ENCODE data around the gene TMEM190. TPM values are rescaled to one million over a fixed set of nuclear protein-coding genes. Genes with fewer than 3 reads are reported as not detected.
"Not testable (repeated sequence)": the region's sequence is repeated elsewhere in the genome, so short reads cannot be mapped to it uniquely, and the experiment has no call there.

Gene TMEM190
- total and polyA plus RNA-seq, 2 experiments from 2014 or later, result 6.6 TPM; not detected in 1

DNA sequence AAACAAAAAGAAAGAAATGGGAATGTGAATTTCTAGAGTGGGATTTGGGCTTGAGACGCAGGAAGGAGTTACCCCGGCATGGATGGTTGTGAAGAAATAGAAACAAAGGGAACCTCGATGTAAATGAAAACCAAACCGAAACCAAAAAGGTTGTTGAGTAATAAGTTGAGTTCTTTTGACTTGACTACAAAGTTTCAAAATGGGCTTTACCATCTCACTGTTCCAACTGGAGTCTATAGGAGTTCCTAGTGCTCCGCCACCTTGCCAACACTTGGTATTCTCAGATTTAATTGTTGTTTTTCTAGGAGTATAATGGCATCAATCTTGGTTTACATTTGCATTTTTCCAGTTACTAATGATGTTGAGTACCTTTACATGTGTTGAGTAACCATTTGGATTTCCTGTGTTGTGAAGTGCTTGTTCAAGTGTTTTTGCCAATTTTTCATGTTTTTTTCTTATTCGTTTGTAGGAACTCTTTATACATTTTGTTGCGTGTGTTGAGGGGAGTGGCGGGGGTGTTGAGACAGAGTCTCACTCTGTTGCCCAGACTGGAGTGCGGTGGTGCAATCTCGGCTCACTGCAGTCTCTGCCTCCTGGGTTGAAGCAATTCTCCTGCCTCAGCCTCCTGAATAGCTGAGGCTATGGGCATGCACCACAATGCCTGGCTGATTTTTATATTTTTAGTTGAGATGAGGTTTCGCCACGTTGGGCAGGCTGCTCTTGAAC, 21.7 kb downstream of the TMEM190 start:
- TF ChIP-seq, protein P1, sequence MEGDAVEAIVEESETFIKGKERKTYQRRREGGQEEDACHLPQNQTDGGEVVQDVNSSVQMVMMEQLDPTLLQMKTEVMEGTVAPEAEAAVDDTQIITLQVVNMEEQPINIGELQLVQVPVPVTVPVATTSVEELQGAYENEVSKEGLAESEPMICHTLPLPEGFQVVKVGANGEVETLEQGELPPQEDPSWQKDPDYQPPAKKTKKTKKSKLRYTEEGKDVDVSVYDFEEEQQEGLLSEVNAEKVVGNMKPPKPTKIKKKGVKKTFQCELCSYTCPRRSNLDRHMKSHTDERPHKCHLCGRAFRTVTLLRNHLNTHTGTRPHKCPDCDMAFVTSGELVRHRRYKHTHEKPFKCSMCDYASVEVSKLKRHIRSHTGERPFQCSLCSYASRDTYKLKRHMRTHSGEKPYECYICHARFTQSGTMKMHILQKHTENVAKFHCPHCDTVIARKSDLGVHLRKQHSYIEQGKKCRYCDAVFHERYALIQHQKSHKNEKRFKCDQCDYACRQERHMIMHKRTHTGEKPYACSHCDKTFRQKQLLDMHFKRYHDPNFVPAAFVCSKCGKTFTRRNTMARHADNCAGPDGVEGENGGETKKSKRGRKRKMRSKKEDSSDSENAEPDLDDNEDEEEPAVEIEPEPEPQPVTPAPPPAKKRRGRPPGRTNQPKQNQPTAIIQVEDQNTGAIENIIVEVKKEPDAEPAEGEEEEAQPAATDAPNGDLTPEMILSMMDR (IDR thresholded peaks at IDR 0.05; ENCODE audit: poor library complexity), result no peak
- TF ChIP-seq EZH2 (IDR thresholded peaks at IDR 0.05; ENCODE audit: borderline replicate concordance) (no peak), EZH2phosphoT487 (IDR thresholded peaks at IDR 0.05; ENCODE audit: low read depth, severe bottlenecking, unreplicated experiment) (no peak)
- no peak for DNase-seq (ENCODE audit: low spot score)
- Histone ChIP-seq H4K20me1 (ENCODE audit: insufficient read depth, poor library complexity, severe bottlenecking) (no peaks in the 10 kb centered on the region), H3K4me2 (no peak overlapping the region), H3K79me2 (peaks cover 4% of the 10 kb centered on the region), H3K4me1 (ENCODE audit: insufficient read depth) (no peaks in the 10 kb centered on the region), H3K27ac (no peak overlapping the region), H3K36me3 (replicated peaks; ENCODE audit: insufficient read depth, low read depth) (no peaks in the 10 kb centered on the region), H3K9me2 (replicated peaks; ENCODE audit: insufficient read depth) (no peaks in the 10 kb centered on the region), H2AFZ (no peak overlapping the region), H3K27me3 (no peaks in the 10 kb centered on the region), H3K4me3 (no peak overlapping the region), H3K9me3 (ENCODE audit: low read depth) (no peaks in the 10 kb centered on the region)
- 98% methylated on average over 12 of the region's 12 CpGs for WGBS (ENCODE audit: low lambda C conversion rate, missing lambda C conversion rate)

DNA sequence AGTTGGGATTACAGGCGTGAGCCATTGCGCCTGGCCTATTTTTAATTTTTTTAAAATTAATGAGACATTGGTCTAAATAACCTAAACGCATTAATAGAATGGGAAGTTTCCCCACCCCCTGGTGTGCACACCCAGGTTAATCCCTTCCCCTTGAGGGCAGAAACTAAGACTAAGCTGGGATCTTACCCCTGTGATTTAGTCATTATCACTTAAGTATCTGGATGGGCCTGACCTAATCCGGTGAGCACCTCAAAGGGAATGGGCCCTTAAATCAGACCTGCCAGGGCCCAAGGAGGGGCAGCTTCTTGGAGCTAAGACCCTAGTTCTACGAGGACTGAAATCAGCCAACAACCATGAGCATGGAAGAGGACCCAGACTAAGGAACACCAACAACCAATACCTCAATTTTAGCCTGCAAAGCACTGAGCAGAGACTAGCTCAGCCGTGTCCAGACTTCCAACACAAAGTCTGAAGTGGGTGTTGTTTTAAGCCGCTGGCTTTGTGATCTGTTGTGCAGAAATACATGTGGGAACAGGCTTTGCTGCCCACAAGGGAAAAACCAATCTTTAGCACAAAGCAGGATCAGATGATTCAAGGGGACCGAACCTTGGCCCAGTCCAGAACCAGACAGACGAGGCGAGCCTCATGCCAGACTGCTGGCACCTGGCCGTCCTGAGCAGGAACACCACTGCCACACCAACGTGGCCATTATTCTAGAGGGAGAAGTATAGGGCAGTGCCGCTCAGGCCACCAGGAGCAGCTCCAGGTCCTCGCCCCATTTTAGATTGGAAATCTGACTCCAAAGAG, 23.9 kb downstream of the TMEM190 start:
- Histone ChIP-seq H4K20me1 (ENCODE audit: insufficient read depth, poor library complexity, severe bottlenecking) (no peaks in the 10 kb centered on the region), H3K36me3 (replicated peaks; ENCODE audit: insufficient read depth, low read depth) (no peaks in the 10 kb centered on the region), H3K9me2 (replicated peaks; ENCODE audit: insufficient read depth) (no peaks in the 10 kb centered on the region)

DNA sequence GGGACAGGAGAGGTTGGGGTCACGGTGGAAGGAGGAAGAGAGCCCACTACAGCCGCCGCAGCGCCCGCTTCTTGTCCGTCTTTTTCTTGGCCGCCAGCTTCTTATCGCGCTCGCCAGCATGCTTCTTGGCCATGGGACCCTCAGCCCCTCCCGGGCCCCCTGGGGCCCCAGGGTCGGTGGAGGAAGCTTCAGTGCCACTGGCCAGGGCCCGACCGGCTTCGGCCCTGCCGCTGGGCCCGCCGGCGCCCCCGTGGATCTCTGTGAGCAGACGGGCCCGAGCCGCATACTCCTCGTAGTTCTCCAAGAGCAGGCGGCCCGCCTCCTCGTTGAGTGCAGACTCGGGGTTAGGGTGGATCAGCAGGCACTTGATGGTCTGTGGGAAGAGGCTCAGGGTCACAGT, 24.8 kb downstream of the TMEM190 start:
- H3K4me1 ChIP-seq (ENCODE audit: insufficient read depth); H2AFZ ChIP-seq; H3K27me3 ChIP-seq; H3K4me3 ChIP-seq; H4K20me1 ChIP-seq (ENCODE audit: insufficient read depth, poor library complexity, severe bottlenecking); H3K9me2 ChIP-seq (replicated peaks; ENCODE audit: insufficient read depth); H3K4me2 ChIP-seq; H3K9me3 ChIP-seq (ENCODE audit: low read depth); H3K36me3 ChIP-seq (replicated peaks; ENCODE audit: insufficient read depth, low read depth); DNase-seq (ENCODE audit: low spot score); H3K27ac ChIP-seq: not testable (repeated sequence)
- WGBS (ENCODE audit: low lambda C conversion rate, missing lambda C conversion rate), result 92% methylated on average over 21 of the region's 28 CpGs
- peaks cover 27% of the 10 kb centered on the region for H3K79me2 ChIP-seq

More for the DNA sequence above, 23.9 kb downstream of the TMEM190 start:
- Histone ChIP-seq H2AFZ (no peak overlapping the region), H3K9me3 (ENCODE audit: low read depth) (no peaks in the 10 kb centered on the region), H3K27ac (no peak overlapping the region), H3K4me3 (no peak overlapping the region), H3K27me3 (no peaks in the 10 kb centered on the region), H3K79me2 (peaks cover 18% of the 10 kb centered on the region), H3K4me1 (ENCODE audit: insufficient read depth) (no peaks in the 10 kb centered on the region), H3K4me2 (no peak overlapping the region)
- TF ChIP-seq, protein P1 (IDR thresholded peaks at IDR 0.05; ENCODE audit: poor library complexity), result no peak
- TF ChIP-seq EZH2 (IDR thresholded peaks at IDR 0.05; ENCODE audit: borderline replicate concordance), result no peak
- WGBS (ENCODE audit: low lambda C conversion rate, missing lambda C conversion rate), result 95% methylated on average over 14 of the region's 14 CpGs
- DNase-seq (ENCODE audit: low spot score), result no peak

DNA sequence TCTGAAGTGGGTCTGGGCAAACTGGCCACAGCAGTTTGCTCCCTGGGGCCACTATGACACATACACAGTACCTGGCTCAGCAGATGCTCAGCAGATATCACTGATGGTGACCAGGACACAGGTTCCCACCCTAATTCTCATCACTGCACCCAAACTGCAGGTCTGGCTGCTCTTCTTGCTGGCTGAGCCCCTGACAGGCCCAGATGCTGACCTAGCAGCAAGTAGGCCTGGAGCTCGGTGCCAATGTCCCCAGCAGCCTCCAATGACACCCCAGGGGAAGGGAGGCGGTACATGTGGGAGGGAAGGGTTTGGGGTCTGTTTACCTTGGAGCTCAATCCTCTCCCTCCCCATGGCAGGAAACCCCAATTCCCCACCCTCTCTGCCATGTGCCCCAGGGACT, 25.9 kb downstream of the TMEM190 start:
- Histone ChIP-seq H2AFZ (no peak overlapping the region), H3K4me1 (ENCODE audit: insufficient read depth) (peaks cover 10% of the 10 kb centered on the region), H3K9me2 (replicated peaks; ENCODE audit: insufficient read depth) (no peaks in the 10 kb centered on the region), H3K4me3 (no peak overlapping the region), H3K27me3 (no peaks in the 10 kb centered on the region), H3K9me3 (ENCODE audit: low read depth) (no peaks in the 10 kb centered on the region), H3K27ac (no peak overlapping the region), H3K79me2 (peaks cover 37% of the 10 kb centered on the region), H3K4me2 (no peak overlapping the region), H3K36me3 (replicated peaks; ENCODE audit: insufficient read depth, low read depth) (no peaks in the 10 kb centered on the region), H4K20me1 (ENCODE audit: insufficient read depth, poor library complexity, severe bottlenecking) (peaks cover 5% of the 10 kb centered on the region)
- WGBS (ENCODE audit: low lambda C conversion rate, missing lambda C conversion rate), result 100% methylated on average over 2 of the region's 2 CpGs
- DNase-seq (ENCODE audit: low spot score), result no peak
- no peak for TF ChIP-seq EZH2 (IDR thresholded peaks at IDR 0.05; ENCODE audit: borderline replicate concordance)
- TF ChIP-seq, protein P1 (IDR thresholded peaks at IDR 0.05; ENCODE audit: poor library complexity), result no peak
- TF ChIP-seq EZH2phosphoT487 (IDR thresholded peaks at IDR 0.05; ENCODE audit: low read depth, severe bottlenecking, unreplicated experiment), result no peak

Data from hepatocyte (in vitro differentiated cells).